GM23338 (cell line): ENCODE results near the gene B3GNT9. TPM values are rescaled to one million over a fixed set of nuclear protein-coding genes. Genes with fewer than 3 reads are reported as not detected.

Source experiments
- ATAC-seq: fragments of 200-7000 bp; cut with Tn5 transposase; 3 replicates; pipeline ENCODE4 v1.9.1; 2020
- DNase-seq: peaks from one replicate; pipeline ENCODE4 v3.0.0-alpha.2; 2015; ENCODE audit warnings: low spot score
- H2AFZ ChIP-seq: fragments of 200-600 bp; sonication (generic); 2 replicates; pipeline ENCODE4 v1.8.0; 2016; ENCODE audit warnings: antibody characterized with exemption, mild to moderate bottlenecking, moderate library complexity
- H3F3A ChIP-seq: fragments of 200-600 bp; sonication (generic); replicated peaks from 2 replicates; pipeline ENCODE4 v1.8.0; 2017; ENCODE audit warnings: antibody characterized with exemption, mixed run types, low read depth
- H3K27ac ChIP-seq: fragments of 200-600 bp; sonication (generic); 2 replicates; pipeline ENCODE4 v1.6.1; 2016; ENCODE audit warnings: low read depth
- H3K27me3 ChIP-seq: fragments of 200-600 bp; sonication (generic); 2 replicates; pipeline ENCODE4 v1.8.0; 2016; ENCODE audit warnings: mild to moderate bottlenecking, mixed run types, moderate library complexity; ENCODE audit not compliant: insufficient read depth
- H3K36me3 ChIP-seq: fragments of 200-600 bp; sonication (generic); 2 replicates; pipeline ENCODE4 v1.8.0; 2016; ENCODE audit warnings: mild to moderate bottlenecking; ENCODE audit not compliant: insufficient read depth
- H3K4me1 ChIP-seq: fragments of 200-600 bp; sonication (generic); 2 replicates; pipeline ENCODE4 v1.8.0; 2016; ENCODE audit warnings: mild to moderate bottlenecking, moderate library complexity; ENCODE audit not compliant: insufficient read depth
- H3K4me2 ChIP-seq: fragments of 200-600 bp; sonication (generic); 2 replicates; pipeline ENCODE4 v1.7.1; 2017; ENCODE audit warnings: mixed run types
- H3K4me3 ChIP-seq: fragments of 200-600 bp; sonication (generic); 2 replicates; pipeline ENCODE4 v1.6.1; 2016; ENCODE audit warnings: mixed run types
- H3K79me2 ChIP-seq: fragments of 200-600 bp; sonication (generic); replicated peaks from 2 replicates; pipeline ENCODE4 v1.8.0; 2017; ENCODE audit warnings: mild to moderate bottlenecking; ENCODE audit not compliant: insufficient read depth
- H3K9me2 ChIP-seq: fragments of 200-600 bp; sonication (generic); 2 replicates; pipeline ENCODE4 v1.8.0; 2017; ENCODE audit not compliant: insufficient read depth
- H4K20me1 ChIP-seq: fragments of 200-600 bp; sonication (generic); replicated peaks from 2 replicates; pipeline ENCODE4 v1.8.0; 2017; ENCODE audit warnings: mild to moderate bottlenecking; ENCODE audit not compliant: insufficient read depth
- H3K27ac Mint-ChIP-seq: 2 replicates; pipeline ENCODE4 v1.8.0; 2020; ENCODE audit warnings: inconsistent platforms, mild to moderate bottlenecking, moderate library complexity, mixed read lengths
- H3K27me3 Mint-ChIP-seq: 3 replicates; pipeline ENCODE4 v1.8.0; 2022; ENCODE audit warnings: low read depth, mild to moderate bottlenecking, moderate library complexity, mixed read lengths, inconsistent platforms; ENCODE audit not compliant: insufficient read depth, poor library complexity
- H3K36me3 Mint-ChIP-seq: 3 replicates; pipeline ENCODE4 v1.8.0; 2021; ENCODE audit warnings: low read depth, mild to moderate bottlenecking, inconsistent platforms, moderate library complexity, mixed read lengths
- H3K4me1 Mint-ChIP-seq: 3 replicates; pipeline ENCODE4 v1.8.0; 2020; ENCODE audit warnings: mild to moderate bottlenecking, inconsistent platforms, mixed read lengths
- H3K4me3 Mint-ChIP-seq: 3 replicates; pipeline ENCODE4 v1.8.0; 2021; ENCODE audit warnings: moderate library complexity, mild to moderate bottlenecking, inconsistent platforms, mixed read lengths
- H3K9me3 Mint-ChIP-seq: 3 replicates; pipeline ENCODE4 v1.8.0; 2020; ENCODE audit warnings: moderate library complexity, mild to moderate bottlenecking, inconsistent platforms, mixed read lengths
- CREB1 ChIP-seq: fragments of 250-450 bp; sonication (Bioruptor Pico); IDR thresholded peaks from 2 replicates; pipeline ENCODE4 v1.5.0; 2020; ENCODE audit warnings: low read depth, mild to moderate bottlenecking, moderate library complexity
- CTCF ChIP-seq, 2 experiments: fragments of 200-600 bp in 1 of 2; sonication (generic) in 1 of 2; conservative IDR thresholded peaks; 2 replicates each; pipeline versions ENCODE4 v1.5.1 to v1.6.1; 2016 to 2017; ENCODE audit warnings: antibody characterized with exemption in 2 of 2, low read depth in 2 of 2, mild to moderate bottlenecking in 2 of 2, moderate library complexity in 1 of 2
- ETS1 ChIP-seq: IDR thresholded peaks from 2 replicates; pipeline ENCODE4 v1.6.1; 2016; ENCODE audit warnings: antibody characterized with exemption
- EZH2 ChIP-seq: fragments of 200-600 bp; sonication (generic); IDR thresholded peaks from one replicate; pipeline ENCODE4 v1.8.0; 2017; ENCODE audit warnings: antibody characterized with exemption, mild to moderate bottlenecking, low read depth; ENCODE audit not compliant: unreplicated experiment
- EZH2phosphoT487 ChIP-seq: fragments of 200-600 bp; sonication (generic); IDR thresholded peaks from one replicate; pipeline ENCODE4 v1.8.1; 2018; ENCODE audit warnings: antibody characterized with exemption; ENCODE audit not compliant: unreplicated experiment
- JUNB ChIP-seq: IDR thresholded peaks from one replicate; pipeline ENCODE4 v1.6.1; 2016; ENCODE audit warnings: antibody characterized with exemption; ENCODE audit not compliant: unreplicated experiment
- NANOG ChIP-seq: IDR thresholded peaks from 2 replicates; pipeline ENCODE4 v1.6.1; 2016; ENCODE audit warnings: antibody characterized with exemption, borderline replicate concordance
- POLR2AphosphoS5 ChIP-seq: IDR thresholded peaks from 2 replicates; pipeline ENCODE4 v1.6.1; 2016; ENCODE audit warnings: antibody characterized with exemption, low read depth
- REST ChIP-seq: IDR thresholded peaks from one replicate; pipeline ENCODE4 v1.6.1; 2018; ENCODE audit warnings: antibody characterized with exemption; ENCODE audit not compliant: unreplicated experiment
- STAT1 ChIP-seq: IDR thresholded peaks from one replicate; pipeline ENCODE4 v1.6.1; 2016; ENCODE audit warnings: antibody characterized with exemption; ENCODE audit not compliant: unreplicated experiment
- ZNF114 ChIP-seq: fragments of 250-450 bp; sonication (Bioruptor Pico); IDR thresholded peaks from 2 replicates; pipeline ENCODE4 v1.5.0; 2020; ENCODE audit warnings: mild to moderate bottlenecking, moderate library complexity
- ZNF331 ChIP-seq: fragments of 250-450 bp; sonication (Bioruptor Pico); IDR thresholded peaks from 2 replicates; pipeline ENCODE4 v1.5.0; 2020; ENCODE audit warnings: low read depth, mild to moderate bottlenecking, moderate library complexity
- ZNF462 ChIP-seq: fragments of 250-450 bp; sonication (Bioruptor Pico); IDR thresholded peaks from 2 replicates; pipeline ENCODE4 v1.5.0; 2020; ENCODE audit warnings: mild to moderate bottlenecking, moderate library complexity
- polyA plus RNA-seq: library from polyadenylated mRNA; unstranded; fragments of >200 nt; fragmentation: Nextera tagmentation; extraction: Ambion mirVana; gene quantifications from 2 replicates; pipeline ENCODE4 v1.2.1, GENCODE V29; 2016
- total RNA-seq: library from RNA; depleted of rRNA; stranded (reverse); fragments of >200 nt; shearing (Covaris generic); gene quantifications from 2 replicates; pipeline ENCODE4 v1.2.3, GENCODE V29; 2014

The B3GNT9 gene
- total and polyA plus RNA-seq, 2 experiments from 2014 or later, result 0.99 to 7.0 TPM

- no peak overlapping the region for H3K4me3 ChIP-seq
- H3K27ac ChIP-seq, result no peak overlapping the region
- no peaks in the 10 kb centered on the region for H3K9me2 ChIP-seq
- no peaks in the 10 kb centered on the region for H3K36me3 ChIP-seq
- H3K27me3 Mint-ChIP-seq, result peaks cover 95% of the 10 kb centered on the region
- H3K27ac Mint-ChIP-seq, result no peak overlapping the region
- TF ChIP-seq STAT1 (no peak), ZNF114 (CRISPR knock-in tag) (no peak), ZNF462 (CRISPR knock-in tag) (no peak), POLR2AphosphoS5 (no peak), NANOG (no peak), EZH2phosphoT487 (no peak), EZH2 (no peak), REST (no peak), ZNF331 (no peak), JUNB (no peak), CREB1 (no peak), CTCF (conservative IDR thresholded peaks at IDR 0.05; ENCODE audit: low read depth in 2 of 2) (no peak), ETS1 (no peak)
- H3K4me2 ChIP-seq, result no peak overlapping the region
- peaks cover 35% of the 10 kb centered on the region for H3K4me1 Mint-ChIP-seq
- H4K20me1 ChIP-seq, result no peaks in the 10 kb centered on the region; the same call in 1 of the 2 replicates
- no peak for DNase-seq
- H3K27me3 ChIP-seq, result peaks cover 97% of the 10 kb centered on the region
- no peak overlapping the region for H2AFZ ChIP-seq
- ATAC-seq, result no peak
- H3K4me1 ChIP-seq, result peaks cover 21% of the 10 kb centered on the region
- no peaks in the 10 kb centered on the region for H3K9me3 Mint-ChIP-seq
- H3K36me3 Mint-ChIP-seq, result no peaks in the 10 kb centered on the region
- peaks cover 9% of the 10 kb centered on the region; the same call in 1 of the 2 replicates for H3F3A ChIP-seq
- H3K4me3 Mint-ChIP-seq, result no peak overlapping the region; the same call in 2 of the 3 replicates
- H3K79me2 ChIP-seq, result no peaks in the 10 kb centered on the region
These were observed 16.8 kb upstream of the B3GNT9 start for GRCh38 chr16:67167588-67167987.
